HPDE6-E6E7 (cell line): ENCODE measurements around the gene PAPOLB.

Experiments
- DNase-seq: peaks from one replicate; pipeline ENCODE4 v3.0.0; 2011; ENCODE audit warnings: missing footprints; ENCODE audit errors: extremely low spot score

Gene PAPOLB

GRCh38 chr7:4878336-4879335, 16.8 kb upstream of the PAPOLB start:
- DNase-seq = no peak

GRCh38 chr7:4876586-4876985, 14.8 kb upstream of the PAPOLB start:
- DNase-seq = no peak

DNA sequence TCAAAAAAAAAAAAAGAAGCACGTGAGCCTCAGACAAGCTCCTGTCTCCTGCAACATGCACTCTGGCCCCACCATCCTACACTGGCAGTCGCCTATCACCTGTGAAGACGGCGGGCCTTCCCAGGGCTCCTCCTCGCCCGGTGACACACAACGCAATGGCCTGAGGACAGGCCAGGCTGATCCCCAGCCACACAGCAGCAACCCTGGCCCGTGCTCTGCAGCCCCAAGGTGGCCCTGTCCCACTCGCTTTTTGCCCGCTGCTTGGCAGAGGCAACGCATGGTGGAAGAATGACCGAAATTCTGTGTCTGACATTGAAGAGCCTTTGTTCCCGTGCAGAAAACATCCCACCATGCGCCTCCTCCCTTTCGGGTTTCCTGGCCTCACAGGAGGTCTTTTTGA, 13.6 kb upstream of the PAPOLB start:
- no peak for DNase-seq

GRCh38 chr7:4873071-4873944, 11.5 kb upstream of the PAPOLB start:
- DNase-seq = no peak

- DNase-seq = no peak
Measured at GRCh38 chr7:4871930-4872675, 10.3 kb upstream of the PAPOLB start.

DNA sequence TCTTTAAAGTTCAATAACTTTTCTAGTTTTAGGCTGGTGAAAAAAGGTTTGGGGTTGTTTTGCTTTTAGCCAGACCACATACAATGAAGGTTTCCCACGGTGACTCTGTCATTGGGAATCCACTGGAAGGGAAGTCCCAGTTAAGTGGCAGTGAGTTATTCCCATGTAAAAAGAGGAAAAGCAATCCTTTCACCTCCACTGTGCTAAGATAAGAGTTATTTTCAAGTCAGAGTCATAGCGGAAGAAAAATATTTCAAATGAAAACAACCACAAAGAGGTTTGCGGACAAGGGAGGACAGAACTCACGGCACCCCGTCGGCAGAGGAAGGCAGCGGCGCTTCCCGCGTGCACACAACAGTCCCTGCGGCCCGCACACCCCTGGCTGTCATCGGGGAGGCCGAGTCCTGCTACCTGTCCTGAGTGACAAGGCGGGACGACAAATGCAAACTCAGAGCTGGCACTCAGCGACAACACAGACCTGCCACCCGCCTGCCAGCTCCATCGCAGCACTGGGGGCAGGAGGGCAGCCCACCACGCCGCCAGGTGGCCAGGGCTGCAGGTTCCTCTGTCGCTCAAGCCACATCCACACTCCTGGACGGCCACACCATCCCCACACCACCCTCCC, 9.3 kb upstream of the PAPOLB start:
- no peak for DNase-seq

DNA sequence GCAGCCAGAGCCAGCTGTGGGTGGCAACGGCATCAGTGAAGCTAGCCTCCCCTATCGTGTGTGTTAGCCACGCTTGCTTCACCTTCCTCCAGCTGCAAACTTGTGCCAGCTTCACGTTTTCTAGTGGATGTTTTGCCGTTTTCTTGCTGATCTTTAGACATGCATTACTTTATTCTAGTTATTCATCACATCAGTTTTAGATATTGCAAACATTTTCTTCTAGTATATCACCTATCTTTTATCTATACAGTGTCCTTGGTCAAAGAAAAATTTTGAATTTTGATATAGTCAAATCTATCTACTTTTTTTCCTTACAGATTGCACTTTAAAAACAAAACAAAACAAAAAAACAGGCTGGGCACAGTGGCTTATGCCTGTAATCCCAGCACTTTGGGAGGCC, 6.7 kb upstream of the PAPOLB start:
- DNase-seq = no peak

DNA sequence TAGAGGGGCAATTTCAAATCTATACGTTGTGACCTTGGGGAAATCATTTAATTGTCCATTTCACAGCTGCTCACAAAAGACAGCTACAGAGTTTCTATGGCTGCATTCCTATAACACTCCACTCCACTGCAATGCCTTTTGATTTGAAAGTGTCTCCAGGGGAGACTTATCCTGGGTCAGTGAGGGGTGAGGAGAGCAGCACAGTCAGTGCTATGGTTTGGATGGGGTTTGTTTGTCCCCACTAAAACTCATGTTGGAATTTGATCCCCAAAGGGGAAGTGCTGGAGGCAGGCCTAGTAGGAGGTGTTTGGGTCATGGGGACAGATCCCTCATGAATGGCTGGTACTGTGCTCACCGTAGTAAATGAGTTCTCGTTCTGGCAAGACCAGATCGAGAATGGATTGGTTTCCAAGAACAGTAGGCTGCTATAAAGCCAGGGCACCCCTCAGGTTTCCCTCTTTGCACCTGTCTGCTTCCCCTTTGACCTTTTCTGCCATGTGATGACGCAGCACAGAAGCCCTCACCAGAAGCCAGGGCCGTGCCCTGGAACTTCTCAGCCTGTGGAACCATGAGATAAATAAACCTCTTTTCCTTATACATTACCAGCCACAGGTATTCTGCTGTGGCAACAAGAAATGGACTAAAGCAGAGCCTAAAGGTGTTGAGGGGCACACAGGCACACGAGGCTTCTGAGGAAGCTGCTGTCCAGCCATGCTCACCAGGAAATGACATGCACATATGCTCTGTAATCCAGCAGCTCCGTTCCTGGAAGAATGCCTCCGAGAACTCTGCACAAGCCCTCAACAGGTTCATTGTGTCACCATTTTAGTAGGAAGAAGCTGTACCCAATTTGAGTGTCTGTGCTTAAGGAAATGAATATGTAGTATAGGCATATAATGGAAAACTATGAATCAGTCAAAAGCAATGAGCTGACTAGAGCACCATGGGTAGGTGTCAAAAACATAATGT, 5.0 kb upstream of the PAPOLB start:
- no peak for DNase-seq

DNA sequence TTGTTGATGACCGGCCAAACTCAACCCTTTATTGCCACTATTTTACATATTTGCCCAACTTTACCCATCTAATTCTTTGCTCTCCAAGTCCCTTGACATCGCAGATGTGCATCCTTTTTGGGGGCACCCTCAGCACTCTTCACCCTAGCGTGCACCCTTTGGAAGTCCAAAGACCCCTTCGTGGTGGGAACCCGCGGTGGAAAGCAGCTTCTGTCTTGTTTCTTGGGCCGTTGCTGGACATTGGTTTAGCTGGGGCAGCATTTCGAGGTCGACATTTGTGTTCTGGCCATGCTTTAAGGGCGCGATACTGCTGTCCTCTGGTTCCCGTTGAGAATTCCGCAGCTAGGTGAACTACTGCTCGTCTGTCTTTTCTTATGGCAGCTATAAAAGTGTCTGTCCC, 326 bp upstream of the PAPOLB start:
- DNase-seq = no peak

GRCh38 chr7:4861227-4861626, 603 bp downstream of the PAPOLB start:
- DNase-seq = no peak

GRCh38 chr7:4857189-4857588, 4.6 kb downstream of the PAPOLB start:
- no peak for DNase-seq

- DNase-seq = no peak
Measured at GRCh38 chr7:4856336-4857057, 5.3 kb downstream of the PAPOLB start.

GRCh38 chr7:4854916-4855315, 6.9 kb downstream of the PAPOLB start:
- no peak for DNase-seq

DNA sequence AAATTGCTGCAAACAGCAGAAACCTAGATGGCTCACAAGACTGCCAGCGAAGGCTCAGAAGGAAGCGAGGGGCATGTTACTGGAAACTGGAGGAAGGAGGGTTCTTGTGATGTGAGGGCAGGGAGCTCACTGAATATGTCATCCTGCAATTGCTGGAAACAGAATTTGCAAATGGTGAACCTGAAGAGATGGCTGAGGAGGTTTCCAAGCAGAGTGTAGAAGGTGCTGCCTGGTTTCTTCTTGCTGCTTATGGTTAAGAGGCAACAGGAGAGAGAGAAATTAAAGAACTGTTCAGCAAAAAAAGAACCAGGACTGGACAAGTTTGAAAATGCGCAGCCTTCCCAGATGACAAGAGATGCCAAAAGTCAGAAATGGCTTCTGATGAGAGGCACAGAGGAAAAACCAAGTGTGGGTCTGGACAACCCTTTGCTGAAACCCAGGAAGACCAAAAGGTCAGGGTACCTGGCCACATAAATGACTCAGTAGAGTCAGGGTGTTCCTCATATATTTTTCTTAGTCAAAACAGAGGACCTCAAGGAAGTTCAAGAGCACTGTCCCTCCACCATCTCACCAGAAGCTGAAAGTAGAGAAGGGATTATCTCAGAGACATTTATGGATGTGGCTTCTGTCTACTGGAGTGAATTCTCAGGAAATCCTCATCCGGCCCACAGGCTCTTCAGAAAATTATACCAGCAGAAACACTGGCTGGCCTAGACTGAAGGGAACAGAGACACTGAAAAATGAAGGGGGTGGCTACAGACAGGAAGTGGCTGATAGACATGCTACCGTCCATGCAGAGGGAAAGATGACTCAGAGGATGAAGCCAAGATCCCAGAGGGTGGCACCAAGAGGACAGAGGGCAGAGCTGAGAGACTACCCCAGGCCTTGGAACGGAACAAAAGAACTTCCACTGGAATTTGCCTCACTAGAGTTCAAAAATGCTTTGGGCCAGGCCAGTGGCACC, 10.1 kb downstream of the PAPOLB start:
- DNase-seq = no peak

- no peak for DNase-seq
Measured at GRCh38 chr7:4850262-4850795, 11.5 kb downstream of the PAPOLB start.

GRCh38 chr7:4849390-4849789, 12.4 kb downstream of the PAPOLB start:
- no peak for DNase-seq

- no peak for DNase-seq
Measured at GRCh38 chr7:4845740-4846142, 16.1 kb downstream of the PAPOLB start.
